GM18511 (cell line): ENCODE measurements around the gene ZNF280A.
"Not testable (repeated sequence)": the region's sequence is repeated elsewhere in the genome, so short reads cannot be mapped to it uniquely, and the experiment has no call there.

Experiments used
- ATAC-seq: cut with Tn5 transposase; IDR thresholded peaks from one replicate; pipeline ENCODE4 v1.9.1; 2021; ENCODE audit warnings: mild to moderate bottlenecking, moderate library complexity; ENCODE audit not compliant: unreplicated experiment

ZNF280A gene

GRCh38 chr22:22471104-22471503 lies 49.0 kb downstream of the ZNF280A start:
- not testable (repeated sequence) for ATAC-seq

DNA sequence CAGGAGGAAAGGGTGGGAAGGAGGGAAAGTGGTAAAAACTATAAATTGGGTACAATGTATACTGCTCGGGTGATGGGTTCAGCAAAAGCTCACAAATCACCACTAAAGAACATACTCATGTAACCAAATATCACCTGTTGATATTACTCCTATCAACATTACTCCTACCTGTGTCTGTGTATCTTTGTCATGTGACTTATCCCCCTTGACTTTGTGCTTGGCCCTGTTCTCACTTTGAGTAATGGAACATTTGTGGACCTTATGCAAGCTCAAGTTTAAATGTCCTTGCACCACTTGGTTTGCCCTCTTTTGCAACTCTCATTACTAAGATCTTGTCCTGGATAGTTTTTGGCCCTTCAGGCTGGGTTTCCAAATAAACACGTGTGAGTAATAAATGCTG lies 50.5 kb downstream of the ZNF280A start:
- no peak for ATAC-seq

- ATAC-seq = not testable (repeated sequence)
Observed at GRCh38 chr22:22468794-22469469, 51.1 kb downstream of the ZNF280A start.

DNA sequence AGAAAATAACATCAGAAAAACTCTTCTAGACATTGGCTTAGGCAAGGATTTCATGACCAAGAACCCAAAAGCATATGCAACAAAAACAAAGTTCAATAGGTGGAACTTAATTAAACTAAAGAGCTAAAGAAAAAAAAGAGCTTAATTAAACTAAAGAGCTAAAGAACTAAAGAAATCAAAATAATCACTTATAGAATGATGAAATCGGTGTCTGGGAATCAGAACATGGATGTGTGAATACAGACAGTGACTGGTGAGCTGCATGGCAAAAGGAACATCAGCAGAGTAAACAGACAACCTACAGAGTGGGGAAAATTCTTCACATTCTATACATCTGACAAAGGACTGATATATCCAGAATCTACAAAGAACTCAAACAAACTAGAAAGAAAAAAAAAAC lies 53.0 kb downstream of the ZNF280A start:
- ATAC-seq = no peak

- ATAC-seq = no peak
Observed at GRCh38 chr22:22465782-22466181, 54.3 kb downstream of the ZNF280A start.

DNA sequence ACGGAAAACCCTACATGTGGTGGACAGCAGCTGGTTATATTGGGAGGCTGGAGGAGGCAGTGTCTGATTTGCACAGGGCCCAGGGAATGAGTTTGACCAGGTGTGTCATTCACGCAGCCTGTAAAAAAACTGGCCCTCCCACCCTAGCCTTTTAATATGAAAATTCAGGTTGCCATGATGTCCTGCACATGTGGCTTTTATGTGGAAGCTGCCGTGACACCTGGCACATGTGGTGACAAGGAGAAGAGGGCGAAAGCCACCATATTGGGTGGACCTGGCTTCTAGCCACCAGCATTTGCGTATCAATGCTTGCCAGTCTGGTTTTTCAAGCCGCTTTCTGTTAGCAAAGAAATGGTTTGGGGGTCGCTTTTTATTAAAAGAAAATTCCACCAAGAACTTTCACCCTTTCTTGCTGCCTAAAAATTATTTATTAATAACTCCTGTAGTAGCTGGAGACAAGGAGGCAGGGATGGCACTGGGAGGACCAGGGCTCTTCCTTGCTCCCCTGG lies 54.9 kb downstream of the ZNF280A start:
- no peak for ATAC-seq

GRCh38 chr22:22464541-22465054 lies 55.5 kb downstream of the ZNF280A start:
- ATAC-seq = no peak

- ATAC-seq = no peak
Observed at GRCh38 chr22:22463855-22464540, 56.1 kb downstream of the ZNF280A start.
